Measurements from ENCODE around the gene ADAMTS20.
"Not testable (repeated sequence)": the region's sequence is repeated elsewhere in the genome, so short reads cannot be mapped to it uniquely, and the experiment has no call there.

Gene ADAMTS20

GRCh38 chr12:43349863-43350262 lies 202.1 kb downstream of the ADAMTS20 start:
- TF ChIP-seq, protein P1, sequence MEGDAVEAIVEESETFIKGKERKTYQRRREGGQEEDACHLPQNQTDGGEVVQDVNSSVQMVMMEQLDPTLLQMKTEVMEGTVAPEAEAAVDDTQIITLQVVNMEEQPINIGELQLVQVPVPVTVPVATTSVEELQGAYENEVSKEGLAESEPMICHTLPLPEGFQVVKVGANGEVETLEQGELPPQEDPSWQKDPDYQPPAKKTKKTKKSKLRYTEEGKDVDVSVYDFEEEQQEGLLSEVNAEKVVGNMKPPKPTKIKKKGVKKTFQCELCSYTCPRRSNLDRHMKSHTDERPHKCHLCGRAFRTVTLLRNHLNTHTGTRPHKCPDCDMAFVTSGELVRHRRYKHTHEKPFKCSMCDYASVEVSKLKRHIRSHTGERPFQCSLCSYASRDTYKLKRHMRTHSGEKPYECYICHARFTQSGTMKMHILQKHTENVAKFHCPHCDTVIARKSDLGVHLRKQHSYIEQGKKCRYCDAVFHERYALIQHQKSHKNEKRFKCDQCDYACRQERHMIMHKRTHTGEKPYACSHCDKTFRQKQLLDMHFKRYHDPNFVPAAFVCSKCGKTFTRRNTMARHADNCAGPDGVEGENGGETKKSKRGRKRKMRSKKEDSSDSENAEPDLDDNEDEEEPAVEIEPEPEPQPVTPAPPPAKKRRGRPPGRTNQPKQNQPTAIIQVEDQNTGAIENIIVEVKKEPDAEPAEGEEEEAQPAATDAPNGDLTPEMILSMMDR (IDR thresholded peaks at IDR 0.05), result no peak
- H3K27ac Mint-ChIP-seq, result no peak overlapping the region
- peaks cover 14% of the 10 kb centered on the region for H3K9me3 Mint-ChIP-seq
- peaks cover 28% of the 10 kb centered on the region for H3K4me1 Mint-ChIP-seq
- no peak overlapping the region for H3K4me3 Mint-ChIP-seq
- H3K36me3 Mint-ChIP-seq (ENCODE audit: low read depth), result peaks cover 11% of the 10 kb centered on the region
- H3K27me3 Mint-ChIP-seq (ENCODE audit: low read depth, poor library complexity), result no peaks in the 10 kb centered on the region
- DNase-seq, result no peak

DNA sequence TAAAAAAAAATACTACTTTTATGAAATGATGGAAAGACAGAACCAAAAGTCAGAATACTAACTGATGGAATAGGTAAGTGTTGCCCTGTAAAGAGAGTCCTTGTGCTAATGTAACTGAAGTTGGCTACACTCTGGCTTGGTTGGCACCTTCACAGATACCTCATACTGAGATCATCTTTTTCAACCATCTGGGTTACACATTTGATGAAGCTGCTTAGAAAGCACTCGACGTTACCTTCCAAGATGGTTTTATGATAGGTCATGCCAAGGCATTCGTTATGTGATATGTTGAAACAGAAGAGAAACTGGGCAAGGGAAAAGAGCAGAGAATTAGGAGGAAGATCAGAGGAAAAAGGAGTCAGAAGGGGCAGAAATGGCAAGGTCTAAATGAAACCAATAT lies 203.8 kb downstream of the ADAMTS20 start:
- DNase-seq, result no peak
- TF ChIP-seq, protein P1 (IDR thresholded peaks at IDR 0.05), result no peak
- Mint-ChIP-seq H3K27ac (peak overlapping the region; percentile 9), H3K36me3 (ENCODE audit: low read depth) (peaks cover 27% of the 10 kb centered on the region), H3K4me1 (peaks cover 28% of the 10 kb centered on the region), H3K4me3 (no peak overlapping the region), H3K27me3 (ENCODE audit: low read depth, poor library complexity) (no peaks in the 10 kb centered on the region), H3K9me3 (peaks cover 30% of the 10 kb centered on the region)

DNA sequence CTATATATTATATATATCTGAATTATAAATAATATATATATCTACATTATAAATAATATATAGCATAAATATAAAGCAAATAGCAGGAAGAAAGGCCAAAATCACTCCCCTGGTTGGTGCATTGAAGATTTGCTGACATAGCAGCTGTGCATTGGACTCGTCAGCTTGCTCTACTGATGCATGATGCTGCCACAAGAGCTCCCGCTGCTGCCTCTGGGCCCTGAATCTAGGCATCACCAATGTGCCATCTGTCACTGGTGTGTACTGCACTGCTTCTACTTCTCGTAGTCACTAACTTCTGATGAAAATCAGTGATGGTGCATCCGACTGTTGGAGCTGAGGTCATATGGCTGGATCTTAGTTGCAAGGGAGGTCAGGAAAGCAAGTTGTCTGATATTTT lies 205.0 kb downstream of the ADAMTS20 start:
- Mint-ChIP-seq H3K4me1 (peaks cover 27% of the 10 kb centered on the region), H3K36me3 (ENCODE audit: low read depth) (peaks cover 29% of the 10 kb centered on the region), H3K4me3 (no peak overlapping the region), H3K27ac (no peak overlapping the region), H3K27me3 (ENCODE audit: low read depth, poor library complexity) (no peaks in the 10 kb centered on the region), H3K9me3 (peaks cover 33% of the 10 kb centered on the region)
- no peak for DNase-seq
- TF ChIP-seq, protein P1 (IDR thresholded peaks at IDR 0.05), result no peak

DNA sequence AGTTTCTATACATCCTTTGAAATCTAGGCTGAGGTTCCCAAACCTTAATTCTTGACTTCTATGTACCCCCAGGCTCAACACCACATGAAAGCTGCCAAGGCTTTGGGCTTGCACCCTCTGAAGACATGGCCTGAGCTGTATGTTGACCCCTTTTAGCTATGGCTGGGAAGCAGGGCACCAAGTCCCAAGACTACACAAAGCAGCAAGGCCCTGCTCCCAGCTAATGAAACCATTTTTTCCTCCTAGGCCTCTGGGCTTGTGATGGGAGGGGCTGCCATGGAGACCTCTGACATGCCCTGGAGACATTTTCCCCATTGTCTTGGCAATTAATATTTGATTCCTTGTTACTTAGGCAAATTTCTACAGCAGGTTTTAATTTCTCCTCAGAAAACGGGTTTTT lies 207.0 kb downstream of the ADAMTS20 start:
- peaks cover 7% of the 10 kb centered on the region for H3K4me1 Mint-ChIP-seq
- peaks cover 33% of the 10 kb centered on the region for H3K9me3 Mint-ChIP-seq
- TF ChIP-seq, protein P1 (IDR thresholded peaks at IDR 0.05), result no peak
- no peak overlapping the region for H3K4me3 Mint-ChIP-seq
- no peak for DNase-seq
- H3K27me3 Mint-ChIP-seq (ENCODE audit: low read depth, poor library complexity), result no peaks in the 10 kb centered on the region
- peaks cover 29% of the 10 kb centered on the region for H3K36me3 Mint-ChIP-seq (ENCODE audit: low read depth)
- no peak overlapping the region for H3K27ac Mint-ChIP-seq

GRCh38 chr12:43341785-43342313 lies 210.2 kb downstream of the ADAMTS20 start:
- peaks cover 33% of the 10 kb centered on the region for H3K9me3 Mint-ChIP-seq
- H3K27ac Mint-ChIP-seq; H3K27me3 Mint-ChIP-seq (ENCODE audit: low read depth, poor library complexity): not testable (repeated sequence)

GRCh38 chr12:43338848-43339526 lies 213.0 kb downstream of the ADAMTS20 start:
- Mint-ChIP-seq H3K36me3 (ENCODE audit: low read depth) (peaks cover 10% of the 10 kb centered on the region), H3K27ac (no peak overlapping the region), H3K4me3 (no peak overlapping the region), H3K9me3 (peaks cover 11% of the 10 kb centered on the region), H3K27me3 (ENCODE audit: low read depth, poor library complexity) (no peaks in the 10 kb centered on the region), H3K4me1 (peaks cover 24% of the 10 kb centered on the region)
- DNase-seq, result peak; percentile 10
- TF ChIP-seq, protein P1 (IDR thresholded peaks at IDR 0.05), result peak; percentile 68

More at GRCh38 chr12:43341785-43342313, 210.2 kb downstream of the ADAMTS20 start:
- Mint-ChIP-seq H3K4me1 (peaks cover 18% of the 10 kb centered on the region), H3K36me3 (ENCODE audit: low read depth) (peaks cover 29% of the 10 kb centered on the region)
- H3K4me3 Mint-ChIP-seq, DNase-seq: not testable (repeated sequence)
